ENCODE results near the gene CDC25B.
A peak's percentile ranks its signal among the peaks of the same experiment; 100 is the strongest.
"Not testable (repeated sequence)": the region's sequence is repeated elsewhere in the genome, so short reads cannot be mapped to it uniquely, and the experiment has no call there.

Gene CDC25B

GRCh38 chr20:3811467-3812258, 15.6 kb downstream of the CDC25B start:
- DNase-seq = no peak

- DNase-seq = no peak
Observed at GRCh38 chr20:3812259-3812681, 16.2 kb downstream of the CDC25B start.

- no peak for DNase-seq
Observed at GRCh38 chr20:3812975-3813847, 17.1 kb downstream of the CDC25B start.

GRCh38 chr20:3813848-3814581, 17.9 kb downstream of the CDC25B start:
- no peak for DNase-seq

- DNase-seq = no peak
Observed at GRCh38 chr20:3814928-3815495, 18.9 kb downstream of the CDC25B start.

- DNase-seq = no peak
Observed at GRCh38 chr20:3815703-3816315, 19.7 kb downstream of the CDC25B start.

GRCh38 chr20:3818155-3819151, 22.3 kb downstream of the CDC25B start:
- peak; percentile 41 for DNase-seq

GRCh38 chr20:3819411-3820047, 23.4 kb downstream of the CDC25B start:
- DNase-seq = no peak

- peak; percentile 97 for DNase-seq
Observed at GRCh38 chr20:3820048-3820900, 24.2 kb downstream of the CDC25B start, which contains the start of gene AP5S1. Gene AP5S1, plus strand, starts transcription at chr20:3820547. Its CDS starts 1,571 bp downstream, at chr20:3822118.

GRCh38 chr20:3820901-3821727, 25.0 kb downstream of the CDC25B start:
- no peak for DNase-seq

GRCh38 chr20:3821996-3822395, 25.9 kb downstream of the CDC25B start:
- DNase-seq = no peak

GRCh38 chr20:3823881-3824280, 27.8 kb downstream of the CDC25B start:
- DNase-seq = no peak

- DNase-seq = no peak
Observed at GRCh38 chr20:3825526-3825925, 29.4 kb downstream of the CDC25B start.

GRCh38 chr20:3826420-3826819, 30.3 kb downstream of the CDC25B start:
- DNase-seq = no peak

- no peak for DNase-seq
Observed at GRCh38 chr20:3828798-3829197, 32.7 kb downstream of the CDC25B start.

- DNase-seq = not testable (repeated sequence)
Observed at GRCh38 chr20:3829891-3830290, 33.8 kb downstream of the CDC25B start.

GRCh38 chr20:3836132-3836531, 40.0 kb downstream of the CDC25B start:
- DNase-seq = no peak

- DNase-seq = no peak
Observed at GRCh38 chr20:3839328-3839727, 43.2 kb downstream of the CDC25B start.

- DNase-seq = not testable (repeated sequence)
Observed at GRCh38 chr20:3840201-3840600, 44.1 kb downstream of the CDC25B start.
